ENCODE measurements around the gene SSBP2.

DNA sequence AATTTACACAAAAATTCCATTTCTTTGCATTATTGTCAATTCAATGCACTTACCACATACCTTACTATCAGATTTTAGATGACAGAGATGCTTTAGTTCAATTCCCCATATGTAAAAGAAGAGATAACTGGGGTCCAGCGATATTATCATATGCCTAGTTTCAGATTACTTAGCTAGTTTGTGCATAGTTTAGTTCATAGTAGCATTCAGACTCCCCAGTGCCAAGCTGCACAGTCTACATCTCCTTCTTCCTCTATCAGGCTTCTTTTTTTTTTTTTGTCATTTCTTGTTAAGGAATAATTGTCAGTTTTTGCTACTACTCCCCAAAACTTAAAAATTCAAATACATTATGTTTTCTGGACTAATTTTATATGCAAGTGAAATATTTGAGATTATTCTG, 175.0 kb downstream of the SSBP2 start:
- TF ChIP-seq, protein P1, sequence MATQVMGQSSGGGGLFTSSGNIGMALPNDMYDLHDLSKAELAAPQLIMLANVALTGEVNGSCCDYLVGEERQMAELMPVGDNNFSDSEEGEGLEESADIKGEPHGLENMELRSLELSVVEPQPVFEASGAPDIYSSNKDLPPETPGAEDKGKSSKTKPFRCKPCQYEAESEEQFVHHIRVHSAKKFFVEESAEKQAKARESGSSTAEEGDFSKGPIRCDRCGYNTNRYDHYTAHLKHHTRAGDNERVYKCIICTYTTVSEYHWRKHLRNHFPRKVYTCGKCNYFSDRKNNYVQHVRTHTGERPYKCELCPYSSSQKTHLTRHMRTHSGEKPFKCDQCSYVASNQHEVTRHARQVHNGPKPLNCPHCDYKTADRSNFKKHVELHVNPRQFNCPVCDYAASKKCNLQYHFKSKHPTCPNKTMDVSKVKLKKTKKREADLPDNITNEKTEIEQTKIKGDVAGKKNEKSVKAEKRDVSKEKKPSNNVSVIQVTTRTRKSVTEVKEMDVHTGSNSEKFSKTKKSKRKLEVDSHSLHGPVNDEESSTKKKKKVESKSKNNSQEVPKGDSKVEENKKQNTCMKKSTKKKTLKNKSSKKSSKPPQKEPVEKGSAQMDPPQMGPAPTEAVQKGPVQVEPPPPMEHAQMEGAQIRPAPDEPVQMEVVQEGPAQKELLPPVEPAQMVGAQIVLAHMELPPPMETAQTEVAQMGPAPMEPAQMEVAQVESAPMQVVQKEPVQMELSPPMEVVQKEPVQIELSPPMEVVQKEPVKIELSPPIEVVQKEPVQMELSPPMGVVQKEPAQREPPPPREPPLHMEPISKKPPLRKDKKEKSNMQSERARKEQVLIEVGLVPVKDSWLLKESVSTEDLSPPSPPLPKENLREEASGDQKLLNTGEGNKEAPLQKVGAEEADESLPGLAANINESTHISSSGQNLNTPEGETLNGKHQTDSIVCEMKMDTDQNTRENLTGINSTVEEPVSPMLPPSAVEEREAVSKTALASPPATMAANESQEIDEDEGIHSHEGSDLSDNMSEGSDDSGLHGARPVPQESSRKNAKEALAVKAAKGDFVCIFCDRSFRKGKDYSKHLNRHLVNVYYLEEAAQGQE (IDR thresholded peaks at IDR 0.05; ENCODE audit: insufficient read depth in 1 of 2, low read depth in 2 of 2, low read length in 2 of 2), result no peak
- TF ChIP-seq POLR2AphosphoS5 (IDR thresholded peaks at IDR 0.05; ENCODE audit: low read depth, low read length) (no peak), SIN3A (IDR thresholded peaks at IDR 0.05; ENCODE audit: borderline replicate concordance, insufficient read depth, low read length) (no peak)

Measured in PFSK-1 (cell line).